SKM-1 (cell line): ENCODE measurements around the gene PLK4.
"Not testable (repeated sequence)": the region's sequence is repeated elsewhere in the genome, so short reads cannot be mapped to it uniquely, and the experiment has no call there.

ENCODE experiments used
- DNase-seq: peaks from one replicate; lab custom pipeline; 2025; ENCODE audit not compliant: unreplicated experiment; lab: John Stamatoyannopoulos, UW

The PLK4 gene

GRCh38 chr4:127905029-127905428 is 24.3 kb downstream of the PLK4 start:
- DNase-seq = no peak

GRCh38 chr4:127916512-127916911 is 35.8 kb downstream of the PLK4 start:
- DNase-seq = no peak

- no peak for DNase-seq
Measured at GRCh38 chr4:127917151-127917550, 36.5 kb downstream of the PLK4 start.

- DNase-seq = no peak
Measured at GRCh38 chr4:127920521-127920920, 39.8 kb downstream of the PLK4 start.

GRCh38 chr4:127922226-127922625 is 41.5 kb downstream of the PLK4 start:
- DNase-seq = no peak

GRCh38 chr4:127925720-127926119 is 45.0 kb downstream of the PLK4 start:
- DNase-seq = not testable (repeated sequence)

- DNase-seq = no peak
Measured at GRCh38 chr4:127930175-127930574, 49.5 kb downstream of the PLK4 start.

- not testable (repeated sequence) for DNase-seq
Measured at GRCh38 chr4:127931836-127932235, 51.1 kb downstream of the PLK4 start.

GRCh38 chr4:127936974-127937373 is 56.3 kb downstream of the PLK4 start:
- no peak for DNase-seq
